Esophagus squamous epithelium (tissue), 5 donors: ENCODE results near the gene RETREG2. TPM values are rescaled to one million over a fixed set of nuclear protein-coding genes. Genes with fewer than 3 reads are reported as not detected.
A peak's percentile ranks its signal among the peaks of the same experiment; 100 is the strongest.

ENCODE experiments used
- DNase-seq: peaks from one replicate; lab custom pipeline; 2025; lab: John Stamatoyannopoulos, UW
- H3K27ac ChIP-seq, 4 donors: fragments of 200-600 bp; sonication (generic); one replicate each; pipeline ENCODE4 v1.5.1; 2016 to 2019; ENCODE audit warnings: mild to moderate bottlenecking in 1 of 4
- H3K27me3 ChIP-seq, 4 donors: fragments of 200-600 bp; sonication (generic); 1 replicate in 3 of 4; 2 replicates in 1 of 4; pipeline versions ENCODE4 v1.5.1 to v1.6.0; 2017 to 2021; ENCODE audit warnings: antibody characterized with exemption in 1 of 4
- H3K36me3 ChIP-seq, 3 donors: fragments of 200-600 bp; sonication (generic); one replicate each; pipeline ENCODE4 v1.5.1; 2016 to 2019
- H3K4me1 ChIP-seq, 3 donors: fragments of 200-600 bp; sonication (generic); one replicate each; pipeline ENCODE4 v1.5.1; 2017 to 2019
- H3K4me3 ChIP-seq, 4 donors: fragments of 200-600 bp; sonication (generic); 1 replicate in 3 of 4; 2 replicates in 1 of 4; pipeline ENCODE4 v1.5.1; 2016 to 2019; ENCODE audit warnings: mild to moderate bottlenecking in 2 of 4, moderate library complexity in 1 of 4
- H3K9me3 ChIP-seq, 3 donors: fragments of 200-600 bp; sonication (generic); one replicate each; pipeline ENCODE4 v1.5.1; 2016 to 2019
- CTCF ChIP-seq, 6 experiments: fragments of 450-650 bp in 4 of 6; fragments of 200-600 bp in 2 of 6; sonication (generic) in 2 of 6; IDR thresholded peaks; one replicate each; pipeline ENCODE4 v1.5.1; 2016 to 2019; ENCODE audit warnings: antibody characterized with exemption in 6 of 6, mild to moderate bottlenecking in 4 of 6, moderate library complexity in 4 of 6
- POLR2A ChIP-seq, 4 donors: fragments of 450-650 bp; IDR thresholded peaks; one replicate each; pipeline ENCODE4 v1.6.1; 2017; ENCODE audit warnings: antibody characterized with exemption in 4 of 4, mild to moderate bottlenecking in 4 of 4, moderate library complexity in 3 of 4
- WGBS, 2 donors: methylation state at CpG; one replicate each; pipeline ENCODE4 v1.1.5; 2018; 5-methylcytosine and 5-hydroxymethylcytosine counted together
- intact Hi-C: fragments of 100-400 bp; cut with DNase I; formaldehyde crosslinking; loops from one replicate; pipeline ENCODE4 v1.15.0; 2022
- total RNA-seq, 4 donors: library from RNA; depleted of rRNA; stranded (reverse); fragments of >200 nt; gene quantifications; one replicate each; pipeline ENCODE4 v1.1.0, GENCODE V29; 2016
- donor health status: DM: yes; HTN: yes; CAD: no.

Gene RETREG2
- total RNA-seq, result 10 to 100 TPM; 31.0 to 58.7 (median 41.8) TPM

GRCh38 chr2:219177552-219178376 lies at the start of gene RETREG2:
Gene RETREG2, plus strand, starts transcription at chr2:219178275. Its CDS starts 78 bp downstream, at chr2:219178353.
- intact Hi-C loops, result no loop called here
- TF ChIP-seq POLR2A (IDR thresholded peaks at IDR 0.05) (peak in 2 of 4 donors; percentile 96 to 99), CTCF (IDR thresholded peaks at IDR 0.05) (peak in 4 of 6 experiments; percentile 34 to 48 (median 40))
- Histone ChIP-seq H3K27me3 (no peaks in the 10 kb centered on the region), H3K4me1 (peaks cover 10 to 57% (median 30%) of the 10 kb centered on the region in 3 donors), H3K27ac (peak within 1 kb of the TSS; percentile 98 to 100 (median 98)), H3K9me3 (no peaks in the 10 kb centered on the region), H3K36me3 (peaks cover 30 to 62% (median 48%) of the 10 kb centered on the region in 3 donors), H3K4me3 (peak within 1 kb of the TSS; percentile 84 to 100 (median 92))
- WGBS, 2 donors, result 1% methylated on average over 16 of the region's 67 CpGs
- peak; percentile 63 for DNase-seq

GRCh38 chr2:219128396-219128795 lies 49.7 kb upstream of the RETREG2 start:
- Histone ChIP-seq H3K36me3 (no peaks in the 10 kb centered on the region), H3K27me3 (no peaks in the 10 kb centered on the region), H3K9me3 (no peaks in the 10 kb centered on the region), H3K27ac (no peak overlapping the region), H3K4me3 (no peak overlapping the region), H3K4me1 (peaks cover 0 to 17% (median 0%) of the 10 kb centered on the region in 3 donors)
- intact Hi-C loops, result no loop called here
- no peak for DNase-seq
- TF ChIP-seq POLR2A (IDR thresholded peaks at IDR 0.05) (no peak), CTCF (IDR thresholded peaks at IDR 0.05) (no peak)
- 68% methylated on average over 4 to 7 of the region's 7 CpGs for WGBS, 2 donors

GRCh38 chr2:219129589-219129988 lies 48.5 kb upstream of the RETREG2 start:
- no peaks in the 10 kb centered on the region for H3K27me3 ChIP-seq
- intact Hi-C loops, result no loop called here
- no peak for TF ChIP-seq CTCF (IDR thresholded peaks at IDR 0.05)
- TF ChIP-seq POLR2A (IDR thresholded peaks at IDR 0.05), result no peak
- no peak overlapping the region for H3K27ac ChIP-seq
- no peak overlapping the region for H3K4me3 ChIP-seq
- DNase-seq, result no peak
- H3K9me3 ChIP-seq, result no peaks in the 10 kb centered on the region
- H3K36me3 ChIP-seq, result no peaks in the 10 kb centered on the region
- peaks cover 0 to 16% (median 0%) of the 10 kb centered on the region in 3 donors for H3K4me1 ChIP-seq
- WGBS, 2 donors, result 98% methylated on average over 15 to 16 of the region's 16 CpGs

GRCh38 chr2:219131327-219131726 lies 46.7 kb upstream of the RETREG2 start:
- TF ChIP-seq CTCF (IDR thresholded peaks at IDR 0.05), result no peak
- no peak for TF ChIP-seq POLR2A (IDR thresholded peaks at IDR 0.05)
- H3K4me1 ChIP-seq, result peaks cover 0 to 12% (median 0%) of the 10 kb centered on the region in 3 donors
- no peak for DNase-seq
- H3K36me3 ChIP-seq, result peaks cover 0 to under 1% (median 0%) of the 10 kb centered on the region in 3 donors
- H3K27me3 ChIP-seq, result no peaks in the 10 kb centered on the region
- H3K4me3 ChIP-seq, result no peak overlapping the region
- no peak overlapping the region for H3K27ac ChIP-seq
- intact Hi-C loops, result no loop called here
- H3K9me3 ChIP-seq, result no peaks in the 10 kb centered on the region
- WGBS, 2 donors, result 57 to 66% methylated on average over 3 of the region's 3 CpGs

GRCh38 chr2:219131744-219132143 lies 46.3 kb upstream of the RETREG2 start:
- 73 to 86% methylated on average over 4 of the region's 4 CpGs for WGBS, 2 donors
- H3K27me3 ChIP-seq, result no peaks in the 10 kb centered on the region
- DNase-seq, result no peak
- H3K4me1 ChIP-seq, result peaks cover 0 to 8% (median 0%) of the 10 kb centered on the region in 3 donors
- H3K4me3 ChIP-seq, result no peak overlapping the region
- H3K9me3 ChIP-seq, result no peaks in the 10 kb centered on the region
- no peak overlapping the region for H3K27ac ChIP-seq
- H3K36me3 ChIP-seq, result peaks cover 0 to 5% (median 0%) of the 10 kb centered on the region in 3 donors
- TF ChIP-seq CTCF (IDR thresholded peaks at IDR 0.05) (no peak), POLR2A (IDR thresholded peaks at IDR 0.05) (no peak)
- intact Hi-C loops, result no loop called here
